Measurements from ENCODE around the gene LTC4S.

LTC4S gene

DNA sequence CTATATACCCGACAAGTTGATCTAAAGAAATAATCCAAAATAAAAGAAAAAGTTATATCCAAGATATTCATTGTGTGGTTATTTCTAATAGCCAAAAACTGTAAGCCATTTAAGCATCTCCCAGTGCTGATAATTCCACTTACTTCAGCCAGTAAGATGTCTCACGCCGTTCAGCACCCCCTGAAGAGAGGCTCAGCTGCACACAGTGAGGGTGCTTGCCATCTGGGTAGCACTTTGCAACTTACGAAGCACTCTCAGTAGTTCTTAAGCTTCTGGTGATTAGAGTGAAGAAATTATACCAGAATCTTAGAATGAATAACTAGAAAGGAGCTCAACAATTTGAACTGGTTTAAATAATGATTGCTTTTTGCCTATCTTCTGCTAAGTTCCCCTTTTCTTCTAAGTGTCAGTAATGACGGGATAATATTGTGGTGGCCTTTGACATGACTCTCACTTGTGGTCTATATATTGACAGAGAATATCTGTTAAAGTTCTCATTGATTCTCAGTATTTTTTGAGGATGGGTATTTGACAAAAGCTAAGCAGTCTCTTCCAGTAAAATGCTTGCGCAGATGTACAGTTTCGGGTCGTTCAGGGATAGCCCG lies 26.2 kb upstream of the LTC4S start:
- no peak for DNase-seq (ENCODE audit: low read depth, low spot score)
- CTCF ChIA-PET = interaction anchor here (0.5 to 2.3 kb wide), 8 partner anchors 9 to 31 kb away, joined by 3 to 6 read pairs (median 4); partner anchors contain the start of gene LTC4S
- TF ChIP-seq, protein P1, sequence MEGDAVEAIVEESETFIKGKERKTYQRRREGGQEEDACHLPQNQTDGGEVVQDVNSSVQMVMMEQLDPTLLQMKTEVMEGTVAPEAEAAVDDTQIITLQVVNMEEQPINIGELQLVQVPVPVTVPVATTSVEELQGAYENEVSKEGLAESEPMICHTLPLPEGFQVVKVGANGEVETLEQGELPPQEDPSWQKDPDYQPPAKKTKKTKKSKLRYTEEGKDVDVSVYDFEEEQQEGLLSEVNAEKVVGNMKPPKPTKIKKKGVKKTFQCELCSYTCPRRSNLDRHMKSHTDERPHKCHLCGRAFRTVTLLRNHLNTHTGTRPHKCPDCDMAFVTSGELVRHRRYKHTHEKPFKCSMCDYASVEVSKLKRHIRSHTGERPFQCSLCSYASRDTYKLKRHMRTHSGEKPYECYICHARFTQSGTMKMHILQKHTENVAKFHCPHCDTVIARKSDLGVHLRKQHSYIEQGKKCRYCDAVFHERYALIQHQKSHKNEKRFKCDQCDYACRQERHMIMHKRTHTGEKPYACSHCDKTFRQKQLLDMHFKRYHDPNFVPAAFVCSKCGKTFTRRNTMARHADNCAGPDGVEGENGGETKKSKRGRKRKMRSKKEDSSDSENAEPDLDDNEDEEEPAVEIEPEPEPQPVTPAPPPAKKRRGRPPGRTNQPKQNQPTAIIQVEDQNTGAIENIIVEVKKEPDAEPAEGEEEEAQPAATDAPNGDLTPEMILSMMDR (IDR thresholded peaks at IDR 0.05; ENCODE audit: insufficient read depth, low read length, missing control alignments) = no peak
- no peak overlapping the region for H3K4me3 ChIP-seq (ENCODE audit: low read depth, low read length)
- POLR2A ChIA-PET = interaction anchor here (0.8 to 1.2 kb wide), 2 partner anchors 8 to 13 kb away, joined by 3 to 4 read pairs; no protein-coding TSS in a partner anchor

DNA sequence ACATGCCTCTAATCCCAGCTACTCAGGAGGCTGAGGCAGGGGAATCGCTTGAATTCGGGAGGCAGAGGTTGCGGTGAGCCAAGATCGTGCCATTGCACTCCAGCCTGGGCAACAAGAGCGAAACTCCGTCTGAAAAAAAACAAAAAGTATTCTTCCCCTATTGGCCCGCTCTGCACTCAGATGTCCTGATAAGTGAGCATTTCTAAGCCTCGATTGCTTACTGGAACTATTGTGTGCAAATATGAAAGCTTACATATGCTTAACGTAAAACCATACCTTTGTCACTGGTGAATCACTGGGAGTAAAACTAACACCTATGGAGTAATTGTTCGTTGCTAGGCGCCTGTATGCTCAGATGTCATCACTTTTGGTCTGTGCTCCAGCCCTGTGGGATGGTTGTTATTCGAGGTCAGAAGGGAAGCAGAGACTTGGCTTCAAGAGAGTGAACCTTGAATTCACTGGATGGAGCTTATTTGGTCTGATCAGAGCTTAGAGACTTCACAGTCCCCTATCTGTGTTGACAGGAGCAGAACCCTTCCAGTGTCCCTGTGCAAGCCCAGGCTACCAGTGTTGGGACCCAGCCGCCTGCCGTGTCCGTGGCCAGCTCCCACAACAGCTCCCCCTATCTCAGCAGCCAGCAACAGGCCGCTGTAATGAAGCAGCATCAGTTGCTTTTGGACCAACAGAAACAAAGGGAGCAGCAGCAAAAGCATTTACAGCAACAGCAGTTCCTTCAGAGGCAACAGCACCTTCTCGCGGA lies 25.3 kb upstream of the LTC4S start:
- ChIA-PET CTCF (interaction anchor here (1.0 to 2.3 kb wide), 3 partner anchors 13 to 28 kb away, joined by 3 to 6 read pairs (median 6); no protein-coding TSS in a partner anchor), POLR2A (no interaction called here)
- TF ChIP-seq, protein P1 (IDR thresholded peaks at IDR 0.05; ENCODE audit: insufficient read depth, low read length, missing control alignments) = no peak
- no peak for DNase-seq (ENCODE audit: low read depth, low spot score)
- no peak overlapping the region for H3K4me3 ChIP-seq (ENCODE audit: low read depth, low read length)

DNA sequence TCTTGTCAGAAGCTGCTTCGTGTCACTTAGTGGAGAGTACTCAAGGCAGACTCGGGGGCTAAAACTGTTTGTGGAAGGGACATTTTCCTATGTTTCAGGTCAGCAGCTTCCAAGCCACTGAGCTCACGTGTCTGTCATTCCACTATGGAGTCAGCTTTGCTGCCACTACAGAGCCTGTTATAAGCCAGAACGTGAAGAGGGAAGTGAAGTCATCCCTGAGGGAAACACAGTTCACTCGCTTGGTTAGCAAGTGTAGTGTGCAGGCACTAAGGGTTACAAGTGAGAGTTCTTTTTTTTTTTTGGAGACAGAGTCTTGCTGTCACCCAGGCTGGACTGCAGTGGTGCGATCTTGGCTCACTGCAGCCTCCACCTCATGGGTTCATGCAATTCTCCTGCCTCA lies 24.5 kb upstream of the LTC4S start:
- H3K4me3 ChIP-seq (ENCODE audit: low read depth, low read length) = no peak overlapping the region
- CTCF ChIA-PET = interaction anchor here (1.0 kb wide), 1 partner anchor 14 kb away, joined by 3 read pairs; no protein-coding TSS in a partner anchor
- TF ChIP-seq, protein P1 (IDR thresholded peaks at IDR 0.05; ENCODE audit: insufficient read depth, low read length, missing control alignments) = no peak
- POLR2A ChIA-PET = no interaction called here
- no peak for DNase-seq (ENCODE audit: low read depth, low spot score)

DNA sequence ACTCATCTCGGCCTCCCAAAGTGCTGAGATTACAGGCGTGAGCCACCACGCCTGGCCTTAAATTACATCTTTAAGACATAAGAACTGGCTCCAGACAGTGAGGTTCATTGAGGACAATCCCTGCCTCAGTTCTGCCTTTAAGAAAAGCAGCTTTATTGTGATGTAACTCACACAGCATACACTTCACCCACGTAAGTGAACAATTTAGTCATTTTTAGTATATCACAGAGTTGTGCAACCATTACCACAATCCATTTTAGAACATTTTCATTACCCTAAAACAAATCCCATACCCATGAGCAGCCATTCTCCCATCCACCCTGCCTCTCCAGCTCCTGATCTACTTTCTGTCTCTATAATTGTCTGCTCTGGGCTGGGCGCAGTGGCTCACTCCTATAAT lies 24.0 kb upstream of the LTC4S start:
- ChIA-PET POLR2A (no interaction called here), CTCF (no interaction called here)
- TF ChIP-seq, protein P1 (IDR thresholded peaks at IDR 0.05; ENCODE audit: insufficient read depth, low read length, missing control alignments) = no peak
- DNase-seq (ENCODE audit: low read depth, low spot score) = no peak
- no peak overlapping the region for H3K4me3 ChIP-seq (ENCODE audit: low read depth, low read length)

DNA sequence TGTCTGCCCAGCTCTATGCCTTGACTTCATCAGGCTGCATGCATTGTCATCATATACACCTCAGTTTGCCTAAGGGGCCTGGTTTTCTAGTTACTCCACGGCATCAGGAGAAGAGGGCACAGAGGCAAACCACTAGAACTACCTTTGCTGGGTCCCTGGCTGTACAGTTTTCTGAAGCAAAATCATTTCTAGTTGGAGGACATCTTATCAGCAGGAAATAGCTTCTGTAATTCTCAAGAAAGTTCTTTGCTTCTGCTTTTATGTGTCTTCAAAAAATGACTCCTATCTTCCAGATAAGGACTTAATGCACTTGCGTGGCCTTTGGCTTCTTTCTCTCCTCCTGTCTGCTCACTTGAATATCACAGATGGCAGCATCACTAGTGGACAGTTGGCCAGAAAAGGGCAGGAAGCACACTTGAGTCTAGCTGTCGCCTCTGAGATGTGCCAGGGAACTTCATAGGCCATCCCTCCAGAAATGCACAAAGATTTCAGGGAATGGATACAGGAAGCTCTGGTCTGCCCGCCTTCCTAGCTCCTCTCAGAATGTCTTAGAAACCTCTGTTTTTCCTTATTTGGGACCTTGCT lies 22.4 kb upstream of the LTC4S start:
- TF ChIP-seq, protein P1 (IDR thresholded peaks at IDR 0.05; ENCODE audit: insufficient read depth, low read length, missing control alignments) = no peak
- ChIA-PET POLR2A (no interaction called here), CTCF (interaction anchor here (0.9 to 1.9 kb wide), 5 partner anchors 9 to 25 kb away, joined by 3 to 10 read pairs (median 4); no protein-coding TSS in a partner anchor)
- DNase-seq (ENCODE audit: low read depth, low spot score) = no peak
- no peak overlapping the region for H3K4me3 ChIP-seq (ENCODE audit: low read depth, low read length)

DNA sequence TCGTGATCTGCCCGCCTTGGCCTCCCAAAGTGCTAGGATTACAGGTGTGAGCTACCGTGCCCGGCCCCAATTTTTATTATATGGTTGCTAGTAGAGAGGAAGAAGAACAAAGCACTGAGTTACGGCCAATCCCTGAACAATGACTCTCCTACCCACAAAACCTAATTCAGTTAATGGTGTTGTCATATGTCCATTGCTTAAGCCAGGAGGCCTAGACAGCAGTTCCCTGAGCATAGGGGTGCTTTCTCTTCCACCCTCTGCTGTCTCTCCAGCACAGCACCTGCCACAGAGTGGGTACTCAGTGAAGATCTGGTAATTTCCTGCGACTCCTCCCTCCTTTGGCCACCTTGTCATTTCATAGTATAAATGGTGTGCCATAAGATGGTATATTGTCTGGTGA lies 21.4 kb upstream of the LTC4S start:
- POLR2A ChIA-PET = no interaction called here
- TF ChIP-seq, protein P1 (IDR thresholded peaks at IDR 0.05; ENCODE audit: insufficient read depth, low read length, missing control alignments) = no peak
- H3K4me3 ChIP-seq (ENCODE audit: low read depth, low read length) = no peak overlapping the region
- CTCF ChIA-PET = interaction anchor here (1.1 to 1.8 kb wide), 2 partner anchors 9 kb away, joined by 3 to 10 read pairs; no protein-coding TSS in a partner anchor
- DNase-seq (ENCODE audit: low read depth, low spot score) = no peak
